Measurements from ENCODE around the gene RNF222. TPM values are rescaled to one million over a fixed set of nuclear protein-coding genes. Genes with fewer than 3 reads are reported as not detected.

Gene RNF222
- total RNA-seq, 1 donor from 2014 or later: not detected

DNA sequence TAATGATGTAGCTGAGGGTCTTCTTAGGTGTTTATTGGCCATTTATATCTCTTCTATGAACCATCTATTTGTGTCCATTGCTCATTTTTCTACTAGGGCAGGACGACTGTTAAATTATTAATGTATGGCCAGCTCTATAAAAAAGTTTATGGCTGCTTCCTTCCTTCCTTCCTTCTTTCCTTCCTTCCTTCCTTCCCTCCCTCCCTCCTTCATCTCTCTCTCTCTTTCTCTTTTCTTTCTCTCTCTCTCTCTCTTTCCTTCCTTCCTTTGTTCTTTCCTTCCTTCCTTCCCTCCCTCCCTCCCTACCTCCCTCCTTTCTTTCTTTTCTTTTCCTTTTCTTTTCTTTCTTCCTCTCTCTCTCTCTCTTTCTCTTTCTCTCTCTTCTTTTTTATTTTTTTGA, 20.8 kb upstream of the RNF222 start:
- Histone ChIP-seq H3K36me3 (ENCODE audit: insufficient read depth, low read length) (no peaks in the 10 kb centered on the region), H3K4me2 (ENCODE audit: low read length) (no peak overlapping the region), H3K4me1 (ENCODE audit: insufficient read depth, low read length) (peaks cover 5% of the 10 kb centered on the region), H3K9me3 (ENCODE audit: insufficient read depth, low read depth, low read length) (no peaks in the 10 kb centered on the region), H2AFZ (ENCODE audit: low read depth, low read length) (no peak overlapping the region), H3K27me3 (ENCODE audit: insufficient read depth, low read length) (peaks cover 30% of the 10 kb centered on the region), H3K9ac (ENCODE audit: low read length) (no peak overlapping the region), H4K20me1 (ENCODE audit: insufficient read depth, low read length) (no peaks in the 10 kb centered on the region), H3K4me3 (ENCODE audit: insufficient read depth, low read depth, low read length) (no peak overlapping the region), H3K27ac (ENCODE audit: low read depth, low read length) (no peak overlapping the region), H3K79me2 (ENCODE audit: insufficient read depth, low read length) (no peaks in the 10 kb centered on the region)
- Mint-ChIP-seq H3K36me3 (ENCODE audit: low read depth, unreplicated experiment) (no peaks in the 10 kb centered on the region), H3K27me3 (ENCODE audit: low read depth, unreplicated experiment) (peaks cover 19% of the 10 kb centered on the region), H3K9me3 (ENCODE audit: unreplicated experiment) (no peaks in the 10 kb centered on the region), H3K27ac (ENCODE audit: unreplicated experiment) (no peak overlapping the region), H3K4me3 (ENCODE audit: unreplicated experiment) (no peak overlapping the region), H3K4me1 (ENCODE audit: low read depth, unreplicated experiment) (no peaks in the 10 kb centered on the region)
- TF ChIP-seq EZH2 (IDR thresholded peaks at IDR 0.05; ENCODE audit: insufficient read depth, low read length): no peak
- TF ChIP-seq, protein P1, sequence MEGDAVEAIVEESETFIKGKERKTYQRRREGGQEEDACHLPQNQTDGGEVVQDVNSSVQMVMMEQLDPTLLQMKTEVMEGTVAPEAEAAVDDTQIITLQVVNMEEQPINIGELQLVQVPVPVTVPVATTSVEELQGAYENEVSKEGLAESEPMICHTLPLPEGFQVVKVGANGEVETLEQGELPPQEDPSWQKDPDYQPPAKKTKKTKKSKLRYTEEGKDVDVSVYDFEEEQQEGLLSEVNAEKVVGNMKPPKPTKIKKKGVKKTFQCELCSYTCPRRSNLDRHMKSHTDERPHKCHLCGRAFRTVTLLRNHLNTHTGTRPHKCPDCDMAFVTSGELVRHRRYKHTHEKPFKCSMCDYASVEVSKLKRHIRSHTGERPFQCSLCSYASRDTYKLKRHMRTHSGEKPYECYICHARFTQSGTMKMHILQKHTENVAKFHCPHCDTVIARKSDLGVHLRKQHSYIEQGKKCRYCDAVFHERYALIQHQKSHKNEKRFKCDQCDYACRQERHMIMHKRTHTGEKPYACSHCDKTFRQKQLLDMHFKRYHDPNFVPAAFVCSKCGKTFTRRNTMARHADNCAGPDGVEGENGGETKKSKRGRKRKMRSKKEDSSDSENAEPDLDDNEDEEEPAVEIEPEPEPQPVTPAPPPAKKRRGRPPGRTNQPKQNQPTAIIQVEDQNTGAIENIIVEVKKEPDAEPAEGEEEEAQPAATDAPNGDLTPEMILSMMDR (IDR thresholded peaks at IDR 0.05; ENCODE audit: insufficient read depth, low read depth, low read length): no peak
- no peak for DNase-seq (ENCODE audit: low read depth)
- no peak for FAIRE-seq

DNA sequence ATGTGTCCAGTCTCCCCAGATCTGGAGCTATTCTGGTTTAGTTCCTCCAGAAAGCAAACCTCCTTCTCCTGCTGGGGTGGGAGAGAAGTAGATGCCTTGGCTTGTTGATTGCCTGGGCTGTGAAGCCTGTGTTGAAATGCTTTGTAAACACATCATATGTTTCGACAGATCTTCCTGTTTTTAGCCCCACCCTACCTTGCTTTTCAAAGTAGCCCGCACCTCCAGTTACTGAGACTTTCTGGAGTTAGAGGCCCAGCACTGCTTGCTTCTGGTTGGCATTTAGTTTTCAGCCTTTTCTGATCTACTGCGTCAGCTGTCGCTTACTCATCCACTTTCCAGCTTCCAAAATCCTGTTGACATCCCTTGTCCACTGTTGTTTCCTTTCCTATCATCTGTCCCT, 20.2 kb upstream of the RNF222 start:
- Mint-ChIP-seq H3K4me1 (ENCODE audit: low read depth, unreplicated experiment) (no peaks in the 10 kb centered on the region), H3K9me3 (ENCODE audit: unreplicated experiment) (no peaks in the 10 kb centered on the region), H3K36me3 (ENCODE audit: low read depth, unreplicated experiment) (no peaks in the 10 kb centered on the region), H3K4me3 (ENCODE audit: unreplicated experiment) (no peak overlapping the region), H3K27me3 (ENCODE audit: low read depth, unreplicated experiment) (peaks cover 23% of the 10 kb centered on the region), H3K27ac (ENCODE audit: unreplicated experiment) (no peak overlapping the region)
- no peak for DNase-seq (ENCODE audit: low read depth)
- H3K9ac ChIP-seq (ENCODE audit: low read length): no peak overlapping the region
- no peaks in the 10 kb centered on the region for H3K36me3 ChIP-seq (ENCODE audit: insufficient read depth, low read length)
- no peaks in the 10 kb centered on the region for H3K9me3 ChIP-seq (ENCODE audit: insufficient read depth, low read depth, low read length)
- H3K4me2 ChIP-seq (ENCODE audit: low read length): no peak overlapping the region
- no peak overlapping the region for H3K4me3 ChIP-seq (ENCODE audit: insufficient read depth, low read depth, low read length)
- peaks cover 5% of the 10 kb centered on the region for H3K4me1 ChIP-seq (ENCODE audit: insufficient read depth, low read length)
- FAIRE-seq: no peak
- peaks cover 33% of the 10 kb centered on the region for H3K27me3 ChIP-seq (ENCODE audit: insufficient read depth, low read length)
- no peak overlapping the region for H2AFZ ChIP-seq (ENCODE audit: low read depth, low read length)
- TF ChIP-seq, protein P1 (IDR thresholded peaks at IDR 0.05; ENCODE audit: insufficient read depth, low read depth, low read length): no peak
- TF ChIP-seq EZH2 (IDR thresholded peaks at IDR 0.05; ENCODE audit: insufficient read depth, low read length): no peak
- no peaks in the 10 kb centered on the region for H3K79me2 ChIP-seq (ENCODE audit: insufficient read depth, low read length)
- no peaks in the 10 kb centered on the region for H4K20me1 ChIP-seq (ENCODE audit: insufficient read depth, low read length)
- no peak overlapping the region for H3K27ac ChIP-seq (ENCODE audit: low read depth, low read length)

DNA sequence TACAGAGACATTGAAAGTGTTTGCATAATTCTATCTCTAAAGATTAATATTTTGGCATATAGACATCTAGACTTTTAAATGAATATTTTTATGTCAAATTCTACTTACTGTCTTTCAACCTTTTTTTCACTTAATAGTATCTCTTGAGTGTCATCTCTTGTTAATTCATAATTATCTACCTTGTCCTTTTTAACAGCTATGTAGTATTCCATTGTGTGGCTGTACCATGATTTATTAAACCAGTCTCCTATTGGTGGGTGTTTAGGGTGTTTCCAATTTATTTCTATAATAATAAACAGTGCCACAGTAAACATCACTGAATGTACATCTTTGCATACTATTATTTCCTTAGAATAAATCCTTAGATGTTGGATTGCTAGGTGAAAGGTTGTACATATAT, 16.3 kb upstream of the RNF222 start:
- Mint-ChIP-seq H3K4me3 (ENCODE audit: unreplicated experiment) (no peak overlapping the region), H3K27ac (ENCODE audit: unreplicated experiment) (no peak overlapping the region), H3K27me3 (ENCODE audit: low read depth, unreplicated experiment) (peaks cover 28% of the 10 kb centered on the region), H3K36me3 (ENCODE audit: low read depth, unreplicated experiment) (no peaks in the 10 kb centered on the region), H3K9me3 (ENCODE audit: unreplicated experiment) (no peaks in the 10 kb centered on the region), H3K4me1 (ENCODE audit: low read depth, unreplicated experiment) (no peaks in the 10 kb centered on the region)
- Histone ChIP-seq H3K9me3 (ENCODE audit: insufficient read depth, low read depth, low read length) (no peaks in the 10 kb centered on the region), H3K36me3 (ENCODE audit: insufficient read depth, low read length) (no peaks in the 10 kb centered on the region), H3K27me3 (ENCODE audit: insufficient read depth, low read length) (peaks cover 32% of the 10 kb centered on the region), H3K79me2 (ENCODE audit: insufficient read depth, low read length) (no peaks in the 10 kb centered on the region), H3K4me3 (ENCODE audit: insufficient read depth, low read depth, low read length) (no peak overlapping the region), H3K4me1 (ENCODE audit: insufficient read depth, low read length) (peaks cover 3% of the 10 kb centered on the region), H3K27ac (ENCODE audit: low read depth, low read length) (no peak overlapping the region), H2AFZ (ENCODE audit: low read depth, low read length) (no peak overlapping the region), H3K4me2 (ENCODE audit: low read length) (no peak overlapping the region), H3K9ac (ENCODE audit: low read length) (no peak overlapping the region), H4K20me1 (ENCODE audit: insufficient read depth, low read length) (no peaks in the 10 kb centered on the region)
- FAIRE-seq (no peak), DNase-seq (ENCODE audit: low read depth) (no peak)
- TF ChIP-seq, protein P1 (IDR thresholded peaks at IDR 0.05; ENCODE audit: insufficient read depth, low read depth, low read length): no peak
- no peak for TF ChIP-seq EZH2 (IDR thresholded peaks at IDR 0.05; ENCODE audit: insufficient read depth, low read length)
